GM06990 (cell line): Measurements from ENCODE around the gene RBM17.

Experiments
- DNase-seq: peaks from one replicate; pipeline ENCODE4 v3.0.0-alpha.2; 2011; ENCODE audit not compliant: insufficient read length; ENCODE audit errors: extremely low read depth
- H3K27me3 ChIP-seq: replicated peaks from 2 replicates; pipeline ENCODE4 v1.6.0; 2011; ENCODE audit warnings: low read length; ENCODE audit not compliant: control insufficient read depth, insufficient read depth
- H3K36me3 ChIP-seq: 2 replicates; pipeline ENCODE4 v1.5.1; 2011; ENCODE audit warnings: low read length; ENCODE audit not compliant: control insufficient read depth, insufficient read depth
- H3K4me3 ChIP-seq: replicated peaks from 2 replicates; pipeline ENCODE4 v1.5.1; 2011; ENCODE audit warnings: low read depth, mild to moderate bottlenecking, control low read depth, low read length
- TF ChIP-seq, protein P1 (sequence below): IDR thresholded peaks from 2 replicates; pipeline ENCODE4 v1.5.1; 2011; ENCODE audit warnings: low read length, control low read depth, mild to moderate bottlenecking, inconsistent platforms; ENCODE audit not compliant: insufficient read depth, poor library complexity, severe bottlenecking

The RBM17 gene

GRCh38 chr10:6080417-6080973, 8.3 kb upstream of the RBM17 start:
- no peaks in the 10 kb centered on the region for H3K36me3 ChIP-seq
- TF ChIP-seq, protein P1, sequence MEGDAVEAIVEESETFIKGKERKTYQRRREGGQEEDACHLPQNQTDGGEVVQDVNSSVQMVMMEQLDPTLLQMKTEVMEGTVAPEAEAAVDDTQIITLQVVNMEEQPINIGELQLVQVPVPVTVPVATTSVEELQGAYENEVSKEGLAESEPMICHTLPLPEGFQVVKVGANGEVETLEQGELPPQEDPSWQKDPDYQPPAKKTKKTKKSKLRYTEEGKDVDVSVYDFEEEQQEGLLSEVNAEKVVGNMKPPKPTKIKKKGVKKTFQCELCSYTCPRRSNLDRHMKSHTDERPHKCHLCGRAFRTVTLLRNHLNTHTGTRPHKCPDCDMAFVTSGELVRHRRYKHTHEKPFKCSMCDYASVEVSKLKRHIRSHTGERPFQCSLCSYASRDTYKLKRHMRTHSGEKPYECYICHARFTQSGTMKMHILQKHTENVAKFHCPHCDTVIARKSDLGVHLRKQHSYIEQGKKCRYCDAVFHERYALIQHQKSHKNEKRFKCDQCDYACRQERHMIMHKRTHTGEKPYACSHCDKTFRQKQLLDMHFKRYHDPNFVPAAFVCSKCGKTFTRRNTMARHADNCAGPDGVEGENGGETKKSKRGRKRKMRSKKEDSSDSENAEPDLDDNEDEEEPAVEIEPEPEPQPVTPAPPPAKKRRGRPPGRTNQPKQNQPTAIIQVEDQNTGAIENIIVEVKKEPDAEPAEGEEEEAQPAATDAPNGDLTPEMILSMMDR: no peak
- no peak for DNase-seq
- peaks cover 2% of the 10 kb centered on the region for H3K27me3 ChIP-seq
- H3K4me3 ChIP-seq: no peak overlapping the region

DNA sequence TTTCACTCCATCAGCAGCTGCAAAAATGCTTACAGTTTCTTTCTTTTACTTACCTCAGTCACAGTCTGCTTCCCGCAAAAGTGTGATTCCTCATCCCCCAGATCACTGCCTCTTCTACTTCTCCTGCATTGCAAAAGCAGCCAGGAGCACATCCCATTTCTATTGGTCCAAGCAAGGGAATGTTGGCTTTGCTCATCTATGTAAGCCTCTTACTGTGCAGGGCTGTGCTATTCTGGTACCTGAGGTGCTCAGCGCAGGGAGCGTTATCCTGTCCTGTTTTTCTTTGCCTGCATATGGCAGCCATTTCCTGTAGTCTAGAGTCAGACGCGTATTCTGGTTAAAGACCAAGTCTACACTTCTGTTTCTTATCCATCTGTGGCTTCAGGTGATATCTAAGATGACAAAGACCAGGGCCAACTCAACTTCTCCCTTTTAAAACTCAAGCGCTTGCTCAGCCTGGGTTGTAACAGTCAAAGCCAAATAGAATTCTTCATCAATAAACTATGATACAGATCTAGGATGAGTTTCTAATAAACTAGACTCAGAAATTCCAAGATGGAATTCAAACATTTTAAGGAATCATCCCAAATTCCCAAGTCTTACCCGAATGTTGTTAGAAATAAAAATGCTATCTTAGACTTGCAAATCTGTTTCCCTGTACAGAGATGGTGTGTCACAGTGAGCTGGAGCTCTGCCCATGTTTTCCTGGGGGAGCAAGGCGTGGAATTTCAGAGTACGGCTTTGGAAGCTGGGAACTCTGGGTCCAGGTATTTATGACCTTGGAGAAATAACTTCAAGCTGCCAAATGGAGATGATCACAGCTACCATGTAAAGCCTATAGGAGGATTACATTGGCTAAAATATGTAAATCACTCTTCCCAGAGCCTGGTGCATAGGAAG, 6.1 kb upstream of the RBM17 start:
- no peak for DNase-seq
- H3K27me3 ChIP-seq: peaks cover 2% of the 10 kb centered on the region
- H3K4me3 ChIP-seq: no peak overlapping the region
- no peaks in the 10 kb centered on the region for H3K36me3 ChIP-seq
- TF ChIP-seq, protein P1: no peak

DNA sequence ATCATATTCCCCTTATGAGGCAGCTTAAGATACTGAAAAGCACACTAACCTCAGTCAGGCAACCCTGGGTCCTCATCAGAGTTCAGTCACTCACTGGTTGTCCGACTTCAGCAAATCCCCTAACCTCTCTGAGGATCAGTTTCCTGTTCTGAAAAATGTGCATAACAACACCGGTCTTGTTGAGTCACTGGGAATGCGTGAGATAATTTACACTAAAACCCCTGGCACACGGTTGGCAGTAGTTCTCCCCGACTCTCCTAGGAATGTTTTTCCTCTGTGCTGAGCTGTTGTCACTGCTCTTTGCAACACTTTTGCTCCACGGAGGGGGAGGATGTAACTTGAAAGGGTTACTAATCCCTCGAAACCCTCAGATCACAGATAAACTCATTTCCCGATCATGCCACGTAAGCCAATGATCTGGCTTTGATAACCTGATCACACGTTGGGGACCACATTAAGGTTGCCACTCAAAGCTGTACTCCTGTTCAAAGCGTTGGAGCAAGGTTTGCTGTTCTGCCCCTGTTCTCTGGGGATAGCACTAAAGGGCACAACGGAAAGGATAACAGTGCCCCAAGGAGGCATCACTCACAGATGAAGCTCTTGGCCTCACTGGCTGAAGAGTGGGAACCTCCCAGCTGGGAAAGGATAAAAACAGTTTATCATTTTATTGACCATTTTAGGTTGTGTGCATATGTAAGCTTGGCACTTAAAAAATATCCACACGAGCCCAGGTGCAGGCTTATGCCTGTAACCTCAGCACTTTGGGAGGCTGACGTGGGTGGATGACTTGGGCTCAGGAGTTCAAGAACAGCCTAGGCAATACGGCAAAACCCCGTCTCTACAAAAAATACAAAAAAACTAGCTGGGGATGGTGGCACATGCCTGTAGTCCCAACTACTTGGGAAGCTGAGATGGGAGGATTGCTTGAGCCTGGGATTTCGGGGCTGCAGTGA, 5.0 kb upstream of the RBM17 start:
- H3K27me3 ChIP-seq: peaks cover 2% of the 10 kb centered on the region
- DNase-seq: no peak
- H3K4me3 ChIP-seq: no peak overlapping the region
- TF ChIP-seq, protein P1: no peak
- H3K36me3 ChIP-seq: no peaks in the 10 kb centered on the region

- TF ChIP-seq, protein P1: peak; percentile 93
- DNase-seq: peak; percentile 72
- Histone ChIP-seq H3K36me3 (no peaks in the 10 kb centered on the region), H3K27me3 (peaks cover 2% of the 10 kb centered on the region), H3K4me3 (no peak overlapping the region)
These were observed 2.2 kb upstream of the RBM17 start for GRCh38 chr10:6086375-6087233.
